Stimulated activated naive CD8-positive, alpha-beta T cell treated with anti-CD3 and anti-CD28 coated beads, Interleukin-15, amount 100 ng/mL, for 72 hours (primary cell): Measurements from ENCODE around the gene HES1.
"Not testable (repeated sequence)": the region's sequence is repeated elsewhere in the genome, so short reads cannot be mapped to it uniquely, and the experiment has no call there.

Experiments used
- ATAC-seq: fragments of 150-1000 bp; cut with Tn5 transposase; 2 replicates; pipeline ENCODE4 v1.10.0; 2021; ENCODE audit warnings: mild to moderate bottlenecking, moderate library complexity
- DNase-seq, 2 donors: peaks; one replicate each; pipeline ENCODE4 v3.0.0; 2021 to 2022
- H3K27ac Mint-ChIP-seq, 2 donors: one replicate each; pipeline ENCODE4 v1.8.0; 2022; ENCODE audit warnings: mild to moderate bottlenecking in 2 of 2, mixed read lengths in 2 of 2, moderate library complexity in 2 of 2
- H3K27me3 Mint-ChIP-seq: one replicate; pipeline ENCODE4 v1.8.0; 2022; ENCODE audit warnings: mixed read lengths
- H3K4me1 Mint-ChIP-seq: one replicate; pipeline ENCODE4 v1.8.0; 2022; ENCODE audit warnings: mild to moderate bottlenecking, mixed read lengths
- H3K4me3 Mint-ChIP-seq, 2 donors: one replicate each; pipeline ENCODE4 v1.8.0; 2022; ENCODE audit warnings: mild to moderate bottlenecking in 2 of 2, mixed read lengths in 2 of 2, moderate library complexity in 1 of 2
- H3K9me3 Mint-ChIP-seq, 2 donors: one replicate each; pipeline ENCODE4 v1.8.0; 2022; ENCODE audit warnings: mixed read lengths in 2 of 2

Gene HES1

GRCh38 chr3:194135806-194136518, at the start of gene HES1:
Gene HES1, plus strand, starts transcription at chr3:194136148. Its CDS starts 233 bp downstream, at chr3:194136381.
- peaks cover 84% of the 10 kb centered on the region for H3K27me3 Mint-ChIP-seq
- DNase-seq (peak; percentile 41 to 55), ATAC-seq (peak; percentile 19)

DNA sequence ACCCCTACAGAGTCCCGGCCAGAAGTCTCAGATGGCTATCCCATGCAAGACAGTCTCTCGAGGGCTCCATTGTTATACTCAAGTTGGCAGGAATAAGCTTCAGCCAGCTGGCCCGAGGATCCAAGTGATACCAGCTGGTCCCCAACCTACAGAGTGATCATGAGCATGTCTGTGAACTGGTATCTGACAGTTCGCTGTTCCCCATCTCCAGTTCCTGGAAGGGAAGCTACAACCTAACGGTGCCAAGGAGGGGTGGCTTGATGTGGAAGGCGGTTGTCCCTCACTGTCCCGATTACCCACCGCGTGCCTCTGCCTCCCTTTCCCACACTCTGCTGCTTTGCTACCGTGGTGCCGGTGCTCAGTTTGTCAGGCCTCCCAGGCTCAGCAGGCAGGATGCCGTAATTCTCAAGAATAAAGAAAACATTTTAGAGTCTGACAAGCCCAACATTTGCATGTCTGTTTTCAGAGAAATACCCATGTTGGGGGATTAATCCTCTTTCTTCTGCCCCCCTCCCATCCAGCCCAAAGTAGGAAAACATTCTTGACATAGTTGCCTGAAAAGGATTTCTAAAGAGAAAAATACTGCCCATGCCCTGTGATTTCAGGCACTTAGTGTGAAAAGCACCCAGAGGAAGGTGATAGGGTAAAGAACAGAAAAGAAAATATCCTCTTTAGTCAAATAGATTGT, 49.4 kb upstream of the HES1 start:
- Mint-ChIP-seq H3K4me1 (peaks cover 21% of the 10 kb centered on the region), H3K27ac (no peak overlapping the region), H3K9me3 (no peaks in the 10 kb centered on the region), H3K4me3 (no peak overlapping the region), H3K27me3 (peaks cover 44% of the 10 kb centered on the region)
- ATAC-seq = no peak
- no peak for DNase-seq

More at GRCh38 chr3:194135806-194136518, at the start of gene HES1:
- Mint-ChIP-seq H3K9me3 (no peaks in the 10 kb centered on the region), H3K27ac (peak within 1 kb of the TSS; percentile 49 to 87), H3K4me1 (peaks cover 67% of the 10 kb centered on the region), H3K4me3 (peak within 1 kb of the TSS; percentile 90 to 92)

DNA sequence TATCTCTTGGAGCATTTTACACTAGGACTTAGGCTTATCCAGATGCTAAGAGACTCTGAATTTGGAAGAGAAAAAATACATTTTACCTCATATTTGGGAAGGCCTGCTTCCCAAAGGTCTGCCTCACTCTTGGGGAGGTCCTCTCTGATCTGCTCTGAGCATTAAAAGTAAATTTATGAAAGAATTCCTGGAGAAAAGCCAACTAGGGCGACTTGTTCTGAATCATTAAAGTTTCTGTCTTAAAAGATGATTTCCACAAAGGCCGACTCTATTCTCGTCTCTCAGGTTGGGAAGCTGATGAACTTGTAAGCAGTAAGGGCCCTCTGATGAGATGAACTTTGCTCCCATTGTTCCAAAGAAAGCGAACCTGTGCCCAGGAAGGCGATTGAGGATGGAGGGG, 48.7 kb upstream of the HES1 start:
- Mint-ChIP-seq H3K27me3 (peaks cover 40% of the 10 kb centered on the region), H3K9me3 (no peaks in the 10 kb centered on the region), H3K4me1 (peaks cover 21% of the 10 kb centered on the region), H3K4me3 (no peak overlapping the region), H3K27ac (no peak overlapping the region)
- ATAC-seq (no peak), DNase-seq (no peak)

DNA sequence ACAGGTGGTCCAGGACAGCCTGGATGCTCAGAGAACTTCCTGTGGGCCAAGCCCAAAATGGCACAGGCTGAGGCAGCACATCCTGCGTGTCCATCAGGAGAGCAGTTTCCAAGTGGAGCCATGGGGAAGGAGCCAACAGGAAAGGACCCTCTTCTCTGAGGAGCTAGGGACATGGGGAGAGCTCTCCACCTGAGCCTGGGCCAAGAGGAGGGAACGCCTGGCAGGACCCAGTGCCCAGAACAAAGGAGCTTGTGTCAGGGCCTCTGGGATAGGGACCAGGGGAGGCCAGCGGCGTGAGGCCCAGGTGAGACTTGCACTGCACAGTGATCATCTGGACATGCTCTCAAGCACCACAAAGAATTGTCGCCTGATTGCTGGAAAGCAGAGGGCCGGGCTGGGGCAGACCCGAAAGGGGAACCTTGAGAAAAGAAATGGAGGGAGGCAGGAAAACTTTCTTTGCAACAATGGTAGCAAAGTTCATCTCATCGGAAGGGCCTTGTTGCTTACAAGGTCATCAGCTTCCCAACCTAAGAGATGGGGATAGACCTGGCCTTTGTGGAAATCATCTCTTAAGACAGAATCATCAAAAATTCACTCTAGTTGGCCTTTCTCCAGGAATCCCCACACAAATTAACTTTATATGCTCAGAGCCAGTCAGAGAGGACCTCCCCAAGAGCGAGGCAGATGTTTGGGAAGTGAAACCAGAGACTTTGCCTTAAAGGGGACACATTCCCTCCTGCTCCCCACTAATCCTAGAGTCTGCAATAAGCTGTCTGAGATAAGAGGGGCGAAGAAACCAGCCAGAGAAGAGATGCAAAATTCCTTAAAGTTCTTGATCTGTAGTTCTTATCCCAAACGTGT, 47.7 kb upstream of the HES1 start:
- no peak overlapping the region for H3K4me3 Mint-ChIP-seq
- ATAC-seq = no peak
- no peak for DNase-seq
- peaks cover 30% of the 10 kb centered on the region for H3K27me3 Mint-ChIP-seq
- peaks cover 21% of the 10 kb centered on the region for H3K4me1 Mint-ChIP-seq
- no peaks in the 10 kb centered on the region for H3K9me3 Mint-ChIP-seq
- H3K27ac Mint-ChIP-seq = no peak overlapping the region

DNA sequence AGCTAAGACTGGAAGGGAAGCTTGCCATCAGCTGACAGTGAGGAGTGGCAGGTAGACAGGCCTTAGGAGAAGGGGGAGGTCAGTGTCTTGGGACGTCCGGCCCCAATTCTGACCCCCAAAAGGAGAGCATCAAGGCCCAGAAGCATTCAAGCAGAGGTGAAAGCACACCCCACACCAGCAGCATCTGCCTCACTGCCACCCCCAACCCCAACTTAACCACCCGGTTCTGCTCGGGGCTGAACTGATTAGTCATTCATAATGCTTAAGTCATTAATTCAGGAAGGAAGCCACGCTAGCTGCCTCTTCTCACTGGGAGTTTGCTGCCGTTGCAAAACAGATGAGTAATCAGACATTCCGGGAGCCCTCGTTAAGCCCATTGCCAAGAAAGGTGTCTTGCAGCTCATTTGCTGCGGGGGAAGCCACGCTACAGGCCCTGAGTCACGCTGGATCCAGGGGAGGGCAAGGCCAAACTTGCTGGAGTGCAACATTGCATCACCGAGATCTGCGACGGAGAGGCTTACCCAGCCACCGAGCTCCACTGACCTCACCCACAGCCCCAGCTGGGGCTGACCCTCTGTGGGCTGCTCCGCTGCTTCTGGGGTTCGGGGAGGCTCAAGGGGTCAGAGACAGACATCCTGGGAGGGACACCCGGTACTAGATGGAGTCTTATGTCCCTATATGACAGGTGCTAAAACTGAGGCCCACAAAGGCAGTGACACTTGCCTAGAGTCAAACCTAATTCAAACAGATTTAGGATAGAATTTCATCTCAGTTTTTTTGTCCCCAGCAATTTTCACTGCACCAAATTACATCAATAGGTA, 46.4 kb upstream of the HES1 start:
- Mint-ChIP-seq H3K27ac (no peak overlapping the region), H3K4me1 (peaks cover 12% of the 10 kb centered on the region), H3K4me3 (no peak overlapping the region), H3K27me3 (peaks cover 24% of the 10 kb centered on the region), H3K9me3 (no peaks in the 10 kb centered on the region)
- peak; percentile 68 for ATAC-seq
- DNase-seq = peak in 1 of 2 donors; percentile 41

- H3K4me3 Mint-ChIP-seq, H3K9me3 Mint-ChIP-seq, H3K4me1 Mint-ChIP-seq, ATAC-seq, DNase-seq, H3K27ac Mint-ChIP-seq: not testable (repeated sequence)
- peaks cover 24% of the 10 kb centered on the region for H3K27me3 Mint-ChIP-seq
These were observed 45.8 kb upstream of the HES1 start for GRCh38 chr3:194090178-194090555.

- Mint-ChIP-seq H3K9me3 (no peaks in the 10 kb centered on the region), H3K4me3 (no peak overlapping the region), H3K27me3 (peaks cover 24% of the 10 kb centered on the region), H3K27ac (no peak overlapping the region), H3K4me1 (peaks cover 15% of the 10 kb centered on the region)
- DNase-seq (no peak), ATAC-seq (no peak)
These were observed 45.2 kb upstream of the HES1 start for GRCh38 chr3:194090716-194091115.

GRCh38 chr3:194091141-194091540, 44.8 kb upstream of the HES1 start:
- Mint-ChIP-seq H3K4me1 (peaks cover 19% of the 10 kb centered on the region), H3K9me3 (no peaks in the 10 kb centered on the region), H3K4me3 (no peak overlapping the region), H3K27ac (no peak overlapping the region), H3K27me3 (peaks cover 21% of the 10 kb centered on the region)
- DNase-seq = no peak
- peak; percentile 37 for ATAC-seq

DNA sequence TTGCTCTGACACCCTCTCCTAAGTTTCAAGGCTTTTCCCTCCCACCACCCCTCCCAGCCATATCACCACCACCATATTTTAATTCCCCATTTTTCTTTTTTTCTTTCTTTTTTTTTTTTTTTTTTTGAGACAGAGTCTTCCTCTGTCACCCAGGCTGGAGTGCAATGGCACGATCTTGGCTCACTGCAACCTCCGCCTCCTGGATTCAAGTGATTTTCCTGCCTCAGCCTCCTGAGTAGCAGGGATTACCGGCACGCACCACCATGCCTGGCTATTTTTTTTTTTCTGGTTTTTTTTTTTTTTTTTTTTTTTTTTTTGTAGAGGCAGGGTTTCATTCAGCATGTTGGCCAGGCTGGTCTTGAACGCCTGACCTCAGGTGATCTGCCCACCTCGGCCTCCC, 44.1 kb upstream of the HES1 start:
- DNase-seq, H3K27ac Mint-ChIP-seq, H3K4me3 Mint-ChIP-seq, ATAC-seq, H3K9me3 Mint-ChIP-seq: not testable (repeated sequence)
- peaks cover 13% of the 10 kb centered on the region for H3K27me3 Mint-ChIP-seq
- H3K4me1 Mint-ChIP-seq = peaks cover 19% of the 10 kb centered on the region

GRCh38 chr3:194092881-194093301, 43.1 kb upstream of the HES1 start:
- H3K4me1 Mint-ChIP-seq = peaks cover 19% of the 10 kb centered on the region
- no peak overlapping the region for H3K27ac Mint-ChIP-seq
- DNase-seq (no peak), ATAC-seq (no peak)
- H3K27me3 Mint-ChIP-seq = peaks cover 3% of the 10 kb centered on the region
- no peaks in the 10 kb centered on the region for H3K9me3 Mint-ChIP-seq
- no peak overlapping the region for H3K4me3 Mint-ChIP-seq

DNA sequence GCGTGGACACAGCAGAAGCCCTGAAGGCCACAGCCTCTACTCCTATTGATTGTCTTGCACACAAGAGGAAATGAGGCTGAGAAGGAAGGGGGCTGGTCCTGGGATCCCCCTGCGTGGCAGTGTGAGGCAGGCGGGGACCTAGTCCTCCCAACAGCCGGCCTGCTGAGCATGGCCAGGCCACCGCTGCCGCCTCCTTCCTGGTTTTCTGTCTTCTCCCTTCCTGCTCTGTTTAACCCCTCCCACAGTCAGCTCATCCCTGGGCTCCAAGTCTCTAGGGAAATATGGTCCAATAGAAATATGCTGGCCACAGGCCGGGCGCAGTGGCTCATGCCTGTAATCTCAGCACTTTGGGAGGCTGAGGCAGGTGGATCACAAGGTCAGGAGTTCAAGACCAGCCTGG, 42.1 kb upstream of the HES1 start:
- Mint-ChIP-seq H3K27me3 (no peaks in the 10 kb centered on the region), H3K4me1 (peaks cover 28% of the 10 kb centered on the region), H3K4me3 (no peak overlapping the region), H3K9me3 (no peaks in the 10 kb centered on the region), H3K27ac (no peak overlapping the region)
- ATAC-seq (no peak), DNase-seq (no peak)

GRCh38 chr3:194095464-194095863, 40.5 kb upstream of the HES1 start:
- peak overlapping the region; percentile 29 to 42 for H3K27ac Mint-ChIP-seq
- peaks cover 16% of the 10 kb centered on the region for H3K27me3 Mint-ChIP-seq
- no peaks in the 10 kb centered on the region for H3K9me3 Mint-ChIP-seq
- peak overlapping the region in 1 of 2 donors; percentile 15 for H3K4me3 Mint-ChIP-seq
- no peak for ATAC-seq
- no peak for DNase-seq
- peaks cover 28% of the 10 kb centered on the region for H3K4me1 Mint-ChIP-seq

DNA sequence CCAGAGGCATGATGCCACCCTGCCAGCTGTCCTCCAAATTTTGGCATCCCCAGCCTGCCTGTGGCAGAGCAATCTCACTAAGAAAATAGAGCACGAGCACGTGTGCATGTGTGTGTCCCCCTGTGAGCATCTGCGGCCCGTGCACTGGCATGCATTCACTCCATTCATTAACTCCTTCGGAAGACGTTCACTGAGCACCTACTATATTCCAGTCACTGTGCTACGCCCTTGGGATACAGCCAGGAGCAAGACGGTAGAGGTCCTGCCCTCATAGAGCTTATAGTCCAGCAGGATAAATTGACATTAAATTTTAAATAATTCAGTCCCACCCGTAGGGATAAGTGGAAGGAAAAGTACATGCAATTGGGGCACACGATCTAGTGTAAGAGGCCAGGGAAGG, 40.0 kb upstream of the HES1 start:
- Mint-ChIP-seq H3K27ac (peak overlapping the region in 1 of 2 donors; percentile 42), H3K9me3 (no peaks in the 10 kb centered on the region), H3K27me3 (peaks cover 20% of the 10 kb centered on the region), H3K4me1 (peaks cover 28% of the 10 kb centered on the region), H3K4me3 (peak overlapping the region in 1 of 2 donors; percentile 15)
- DNase-seq = no peak
- no peak for ATAC-seq

GRCh38 chr3:194097141-194097882, 38.6 kb upstream of the HES1 start:
- no peak for ATAC-seq
- peaks cover 28% of the 10 kb centered on the region for H3K27me3 Mint-ChIP-seq
- no peak overlapping the region for H3K27ac Mint-ChIP-seq

More at GRCh38 chr3:194097141-194097882, 38.6 kb upstream of the HES1 start:
- H3K4me3 Mint-ChIP-seq = no peak overlapping the region
- H3K4me1 Mint-ChIP-seq = peaks cover 28% of the 10 kb centered on the region
- H3K9me3 Mint-ChIP-seq = no peaks in the 10 kb centered on the region
- no peak for DNase-seq
